SU-DHL-6 (cell line): ENCODE data around the gene ABHD2.

Experiments
- EZH2phosphoT487 ChIP-seq: fragments of 200-600 bp; sonication (generic), shearing (Covaris generic); conservative IDR thresholded peaks from 2 replicates; pipeline ENCODE4 v1.6.1; 2018; ENCODE audit warnings: mild to moderate bottlenecking, antibody characterized with exemption, low read length, moderate library complexity, mixed read lengths
- TF ChIP-seq, protein P1 (sequence below): fragments of 200-600 bp; sonication (generic); IDR thresholded peaks from one replicate; pipeline ENCODE4 v1.5.1; 2017; ENCODE audit warnings: antibody characterized with exemption, mild to moderate bottlenecking, low read length, moderate library complexity; ENCODE audit not compliant: insufficient read depth, poor library complexity, severe bottlenecking

DNA sequence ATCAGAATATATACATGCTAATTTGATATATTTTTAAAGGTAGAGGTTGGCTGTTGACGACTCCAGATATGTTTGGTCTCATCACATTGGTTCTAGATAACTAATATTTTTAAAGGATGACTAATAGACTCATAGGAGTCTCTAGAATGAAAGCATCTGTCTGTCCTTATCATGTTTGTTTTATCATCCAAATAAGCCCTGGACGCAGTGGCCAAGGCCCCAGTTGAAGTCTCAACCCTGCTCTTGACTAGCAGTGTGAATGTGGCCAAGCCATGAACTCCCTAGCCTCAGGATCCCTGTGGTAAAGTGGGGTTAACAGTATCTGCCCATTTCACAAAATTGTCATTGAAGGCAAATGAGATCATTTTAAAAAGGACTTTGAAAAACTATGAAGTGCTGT, 53.6 kb downstream of the ABHD2 start:
- TF ChIP-seq, protein P1, sequence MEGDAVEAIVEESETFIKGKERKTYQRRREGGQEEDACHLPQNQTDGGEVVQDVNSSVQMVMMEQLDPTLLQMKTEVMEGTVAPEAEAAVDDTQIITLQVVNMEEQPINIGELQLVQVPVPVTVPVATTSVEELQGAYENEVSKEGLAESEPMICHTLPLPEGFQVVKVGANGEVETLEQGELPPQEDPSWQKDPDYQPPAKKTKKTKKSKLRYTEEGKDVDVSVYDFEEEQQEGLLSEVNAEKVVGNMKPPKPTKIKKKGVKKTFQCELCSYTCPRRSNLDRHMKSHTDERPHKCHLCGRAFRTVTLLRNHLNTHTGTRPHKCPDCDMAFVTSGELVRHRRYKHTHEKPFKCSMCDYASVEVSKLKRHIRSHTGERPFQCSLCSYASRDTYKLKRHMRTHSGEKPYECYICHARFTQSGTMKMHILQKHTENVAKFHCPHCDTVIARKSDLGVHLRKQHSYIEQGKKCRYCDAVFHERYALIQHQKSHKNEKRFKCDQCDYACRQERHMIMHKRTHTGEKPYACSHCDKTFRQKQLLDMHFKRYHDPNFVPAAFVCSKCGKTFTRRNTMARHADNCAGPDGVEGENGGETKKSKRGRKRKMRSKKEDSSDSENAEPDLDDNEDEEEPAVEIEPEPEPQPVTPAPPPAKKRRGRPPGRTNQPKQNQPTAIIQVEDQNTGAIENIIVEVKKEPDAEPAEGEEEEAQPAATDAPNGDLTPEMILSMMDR = no peak
- TF ChIP-seq EZH2phosphoT487 = no peak
